GM12891 (cell line): ENCODE measurements around the gene PJA2.

Source experiments
- DNase-seq: peaks from one replicate; pipeline ENCODE4 v3.0.0; 2011; ENCODE audit warnings: low spot score; ENCODE audit not compliant: insufficient read length
- FAIRE-seq: peaks from 2 replicates; lab custom pipeline; 2011; peaks lifted over from hg19 to GRCh38; lab: Jason Lieb, UNC
- PAX5 ChIP-seq: IDR thresholded peaks from 2 replicates; pipeline ENCODE4 v1.6.1; 2011; ENCODE audit warnings: low read length, moderate library complexity, mild to moderate bottlenecking; ENCODE audit not compliant: insufficient read depth, severe bottlenecking
- POLR2A ChIP-seq: IDR thresholded peaks from 2 replicates; pipeline ENCODE4 v1.6.1; 2011; ENCODE audit warnings: low read depth, low read length, control low read depth
- POLR2AphosphoS5 ChIP-seq: IDR thresholded peaks from 2 replicates; pipeline ENCODE4 v1.6.1; 2011; ENCODE audit warnings: low read depth, low read length, control low read depth
- POU2F2 ChIP-seq: IDR thresholded peaks from 2 replicates; pipeline ENCODE4 v1.6.1; 2011; ENCODE audit warnings: low read depth, mild to moderate bottlenecking, control low read depth, low read length, moderate library complexity
- SPI1 ChIP-seq: IDR thresholded peaks from 2 replicates; pipeline ENCODE4 v1.6.1; 2011; ENCODE audit warnings: low read depth, low read length, control low read depth
- TAF1 ChIP-seq: IDR thresholded peaks from 2 replicates; pipeline ENCODE4 v1.6.1; 2011; ENCODE audit warnings: low read depth, low read length, control low read depth

The PJA2 gene

GRCh38 chr5:109390188-109390587, 19.6 kb downstream of the PJA2 start:
- FAIRE-seq = no peak
- no peak for DNase-seq
- TF ChIP-seq POLR2AphosphoS5 = no peak
- no peak for TF ChIP-seq SPI1
- no peak for TF ChIP-seq TAF1
- TF ChIP-seq POU2F2 = no peak
- TF ChIP-seq PAX5 = no peak
- TF ChIP-seq POLR2A = no peak

DNA sequence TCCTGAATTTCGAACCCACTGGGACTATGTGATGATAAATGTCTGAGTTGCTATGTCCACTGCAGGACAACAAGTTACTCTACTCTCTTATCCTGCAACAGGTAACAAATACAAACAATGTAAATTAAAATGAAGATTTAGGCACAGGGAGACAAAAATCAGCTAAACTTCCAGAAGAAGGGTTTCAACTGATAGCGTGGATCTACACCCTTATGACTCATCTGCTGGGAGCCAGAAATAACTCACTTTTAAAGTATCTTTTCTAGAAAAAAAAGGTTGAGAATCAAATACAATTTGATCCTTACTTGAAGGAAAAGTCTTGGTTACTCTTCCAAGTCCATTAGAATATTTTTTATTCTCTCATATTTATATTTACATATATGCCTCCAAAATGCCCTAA, 21.4 kb downstream of the PJA2 start:
- DNase-seq = no peak

DNA sequence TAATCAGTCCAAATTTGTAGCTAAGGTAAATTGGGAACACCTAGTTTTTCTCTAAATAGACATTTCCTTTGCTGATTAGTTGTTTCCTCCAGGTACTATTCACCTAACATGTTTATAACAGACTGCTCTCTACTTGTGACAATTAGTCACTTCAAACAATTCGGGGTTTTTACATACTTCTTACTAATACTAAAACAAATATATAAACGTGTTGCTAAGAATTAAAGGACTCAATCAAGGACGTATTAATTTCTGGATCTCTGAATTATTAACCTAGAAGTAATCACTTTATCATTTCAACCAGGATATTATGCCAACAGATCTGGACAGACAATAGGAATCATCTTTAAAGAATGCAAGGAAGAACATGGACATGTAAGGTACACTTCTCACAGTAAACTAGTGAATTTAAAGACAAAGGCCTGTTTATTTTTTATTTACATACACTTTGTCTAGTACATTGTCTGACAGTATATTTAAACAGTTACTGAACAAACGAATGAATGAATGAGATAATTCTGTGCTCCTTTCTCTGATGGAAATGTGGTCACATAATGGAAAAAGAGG, 22.3 kb downstream of the PJA2 start:
- FAIRE-seq (no peak), DNase-seq (no peak)
- TF ChIP-seq POLR2A (no peak), SPI1 (no peak)

More for the DNA sequence above, 21.4 kb downstream of the PJA2 start:
- no peak for TF ChIP-seq POLR2AphosphoS5
- no peak for TF ChIP-seq POU2F2
- TF ChIP-seq PAX5 = no peak
- no peak for TF ChIP-seq TAF1
- TF ChIP-seq SPI1 = no peak
- no peak for TF ChIP-seq POLR2A
- FAIRE-seq = no peak

GRCh38 chr5:109378095-109378494, 31.7 kb downstream of the PJA2 start:
- no peak for FAIRE-seq

GRCh38 chr5:109374625-109375024, 35.1 kb downstream of the PJA2 start:
- DNase-seq (no peak), FAIRE-seq (no peak)
- no peak for TF ChIP-seq PAX5
- TF ChIP-seq POU2F2 = no peak
- TF ChIP-seq SPI1 = no peak
- TF ChIP-seq POLR2AphosphoS5 = no peak
- no peak for TF ChIP-seq POLR2A
- no peak for TF ChIP-seq TAF1

More at GRCh38 chr5:109378095-109378494, 31.7 kb downstream of the PJA2 start:
- no peak for DNase-seq
- no peak for TF ChIP-seq POLR2A
- TF ChIP-seq POLR2AphosphoS5 = no peak
- no peak for TF ChIP-seq TAF1
- TF ChIP-seq POU2F2 = no peak
- TF ChIP-seq SPI1 = no peak
- TF ChIP-seq PAX5 = no peak

- TF ChIP-seq POLR2AphosphoS5 (no peak), POU2F2 (no peak), POLR2A (no peak), SPI1 (no peak), PAX5 (no peak), TAF1 (no peak)
- FAIRE-seq = no peak
- DNase-seq = no peak
Measured at GRCh38 chr5:109373932-109374331, 35.8 kb downstream of the PJA2 start.

- DNase-seq = no peak
- FAIRE-seq = no peak
- TF ChIP-seq POU2F2 = no peak
- no peak for TF ChIP-seq POLR2AphosphoS5
- no peak for TF ChIP-seq POLR2A
- TF ChIP-seq TAF1 = no peak
- no peak for TF ChIP-seq SPI1
Measured at GRCh38 chr5:109370343-109370742, 39.4 kb downstream of the PJA2 start.

DNA sequence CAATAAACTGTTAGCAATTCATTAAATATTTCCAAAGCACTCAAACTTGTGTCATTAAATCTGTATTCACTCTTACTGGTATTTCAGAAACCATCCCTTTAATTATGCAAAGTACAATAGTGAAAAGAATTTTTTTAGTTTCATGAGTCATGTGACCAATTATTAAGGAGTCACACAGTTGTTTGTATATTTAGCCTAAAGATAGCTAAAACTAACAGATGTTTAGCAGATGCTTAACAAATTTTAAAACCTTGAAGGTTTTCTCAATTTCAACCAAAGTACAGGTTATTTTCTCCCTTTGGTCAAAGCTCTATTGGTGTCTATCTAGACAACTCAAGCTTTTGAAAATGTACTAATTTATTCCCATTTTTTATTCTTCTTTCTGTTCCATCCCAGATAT, 44.1 kb downstream of the PJA2 start:
- no peak for DNase-seq
- no peak for FAIRE-seq
- TF ChIP-seq POLR2A (no peak), PAX5 (no peak)

- DNase-seq = no peak
- TF ChIP-seq PAX5 (no peak), TAF1 (no peak), SPI1 (no peak), POU2F2 (no peak), POLR2A (no peak), POLR2AphosphoS5 (no peak)
- no peak for FAIRE-seq
Measured at GRCh38 chr5:109364977-109365376, 44.8 kb downstream of the PJA2 start.

DNA sequence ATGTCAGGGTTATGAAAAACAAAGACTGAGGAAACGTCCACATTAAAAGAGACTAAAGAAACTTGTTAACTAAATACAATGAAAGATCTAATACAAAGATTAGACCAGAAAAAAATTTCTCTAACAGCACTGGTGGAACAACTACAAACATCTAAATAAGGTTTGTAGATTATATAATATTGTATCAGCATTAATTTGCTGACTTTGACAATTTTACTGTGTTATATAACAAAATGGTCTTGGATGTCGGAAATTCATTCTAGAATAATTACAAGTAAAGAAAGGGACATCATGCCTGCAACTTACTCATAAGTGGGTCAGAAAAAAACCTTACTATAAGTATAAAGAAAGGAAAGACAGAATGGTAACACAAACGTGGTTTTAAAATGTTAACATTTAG, 50.1 kb downstream of the PJA2 start:
- DNase-seq (no peak), FAIRE-seq (no peak)
- TF ChIP-seq POU2F2 = no peak

DNA sequence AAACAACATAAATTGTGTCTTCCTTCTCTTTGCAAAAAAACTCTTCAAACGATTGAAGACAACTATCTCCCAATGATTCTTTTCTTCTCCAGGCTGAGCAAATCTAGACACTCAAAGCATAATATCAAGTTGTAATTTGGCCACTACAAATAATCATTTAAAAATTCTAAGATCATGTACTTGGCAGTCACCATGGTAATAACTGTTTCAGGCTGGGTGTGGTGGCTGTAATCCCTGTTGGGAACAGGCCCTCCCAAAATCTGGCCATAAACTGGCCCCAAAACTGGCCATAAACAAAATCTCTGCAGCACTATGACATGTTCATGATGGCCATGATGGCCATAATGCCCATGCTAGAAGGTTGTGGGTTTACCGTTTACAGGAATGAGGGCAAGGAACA, 52.0 kb downstream of the PJA2 start:
- no peak for TF ChIP-seq TAF1
- TF ChIP-seq POU2F2 = no peak
- TF ChIP-seq POLR2AphosphoS5 = no peak
- FAIRE-seq (no peak), DNase-seq (no peak)
